Stimulated activated CD8-positive, alpha-beta memory T cell treated with anti-CD3 and anti-CD28 coated beads, Interleukin-7, amount 100 ng/mL, for 24 hours (primary cell): ENCODE measurements around the gene CD68.

ENCODE experiments used
- DNase-seq: peaks from one replicate; pipeline ENCODE4 v3.0.0-alpha.2; 2020; ENCODE audit warnings: low read depth

CD68 gene

DNA sequence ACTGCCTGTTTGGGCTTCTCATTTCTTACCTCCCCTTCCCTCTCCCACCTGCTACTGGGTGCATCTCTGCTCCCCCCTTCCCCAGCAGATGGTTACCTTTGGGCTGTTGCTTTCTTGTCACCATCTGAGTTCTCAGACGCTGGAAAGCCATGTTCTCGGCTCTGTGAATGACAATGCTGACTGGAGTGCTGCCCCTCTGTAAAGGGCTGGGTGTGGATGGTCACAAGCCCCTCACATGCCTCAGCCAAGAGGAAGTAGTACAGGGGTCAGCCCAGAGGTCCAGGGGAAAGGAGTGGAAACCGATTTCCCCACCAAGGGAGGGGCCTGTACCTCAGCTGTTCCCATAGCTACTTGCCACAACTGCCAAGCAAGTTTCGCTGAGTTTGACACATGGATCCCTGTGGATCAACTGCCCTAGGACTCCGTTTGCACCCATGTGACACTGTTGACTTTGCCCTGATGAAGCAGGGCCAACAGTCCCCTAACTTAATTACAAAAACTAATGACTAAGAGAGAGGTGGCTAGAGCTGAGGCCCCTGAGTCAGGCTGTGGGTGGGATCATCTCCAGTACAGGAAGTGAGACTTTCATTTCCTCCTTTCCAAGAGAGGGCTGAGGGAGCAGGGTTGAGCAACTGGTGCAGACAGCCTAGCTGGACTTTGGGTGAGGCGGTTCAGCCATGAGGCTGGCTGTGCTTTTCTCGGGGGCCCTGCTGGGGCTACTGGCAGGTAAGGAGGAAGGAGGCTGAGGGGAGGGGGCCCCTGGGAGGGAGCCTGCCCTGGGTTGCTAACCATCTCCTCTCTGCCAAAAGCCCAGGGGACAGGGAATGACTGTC lies at the start of gene CD68:
TSS of gene CD68 (plus strand) at position 638 of the 833 bp plus-strand sequence. CDS start at position 678, 40 bp downstream.
- peak; percentile 55 for DNase-seq

DNA sequence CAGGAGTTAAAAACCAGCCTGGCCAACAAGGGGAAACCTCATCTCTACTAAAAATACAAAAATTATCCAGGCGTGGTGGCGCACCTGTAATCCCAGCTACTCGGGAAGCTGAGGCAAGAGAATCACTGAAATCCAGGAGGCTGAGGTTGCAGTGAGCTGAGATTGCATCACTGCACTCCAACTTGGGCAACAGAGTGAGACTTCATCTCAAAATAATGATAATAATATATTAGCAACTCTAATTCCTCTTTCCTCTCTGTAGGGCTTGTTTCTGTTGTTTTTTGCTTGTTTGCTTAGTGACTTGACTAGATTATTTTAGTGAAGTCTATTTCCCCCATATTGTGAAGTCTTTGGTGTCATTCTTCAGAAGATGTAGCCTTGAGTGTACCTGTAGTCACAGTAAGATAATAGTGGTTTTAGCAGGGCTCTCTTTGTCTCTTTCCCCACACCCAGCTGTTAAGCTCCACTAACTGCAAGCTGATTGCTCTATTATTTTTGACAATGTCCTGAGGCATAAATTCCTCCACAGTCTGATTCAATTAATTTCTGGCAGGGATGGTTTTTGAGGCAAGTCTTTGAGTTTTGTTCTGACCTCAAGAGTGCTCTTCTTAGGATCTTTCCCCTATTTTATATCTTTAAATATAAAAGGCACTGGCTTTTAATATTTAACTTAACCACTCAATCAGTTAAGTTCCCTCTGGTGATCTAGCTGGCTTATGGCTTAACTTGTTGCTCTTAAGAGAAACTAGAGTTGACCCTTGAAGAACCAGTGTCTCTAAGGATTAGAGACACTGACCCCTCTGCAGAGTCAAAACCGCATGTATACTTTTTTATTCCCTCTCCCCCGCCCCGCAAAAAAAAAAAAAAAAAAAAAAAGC lies 49.2 kb upstream of the CD68 start:
- no peak for DNase-seq

GRCh38 chr17:7538050-7538449 lies 41.4 kb upstream of the CD68 start:
- no peak for DNase-seq

DNA sequence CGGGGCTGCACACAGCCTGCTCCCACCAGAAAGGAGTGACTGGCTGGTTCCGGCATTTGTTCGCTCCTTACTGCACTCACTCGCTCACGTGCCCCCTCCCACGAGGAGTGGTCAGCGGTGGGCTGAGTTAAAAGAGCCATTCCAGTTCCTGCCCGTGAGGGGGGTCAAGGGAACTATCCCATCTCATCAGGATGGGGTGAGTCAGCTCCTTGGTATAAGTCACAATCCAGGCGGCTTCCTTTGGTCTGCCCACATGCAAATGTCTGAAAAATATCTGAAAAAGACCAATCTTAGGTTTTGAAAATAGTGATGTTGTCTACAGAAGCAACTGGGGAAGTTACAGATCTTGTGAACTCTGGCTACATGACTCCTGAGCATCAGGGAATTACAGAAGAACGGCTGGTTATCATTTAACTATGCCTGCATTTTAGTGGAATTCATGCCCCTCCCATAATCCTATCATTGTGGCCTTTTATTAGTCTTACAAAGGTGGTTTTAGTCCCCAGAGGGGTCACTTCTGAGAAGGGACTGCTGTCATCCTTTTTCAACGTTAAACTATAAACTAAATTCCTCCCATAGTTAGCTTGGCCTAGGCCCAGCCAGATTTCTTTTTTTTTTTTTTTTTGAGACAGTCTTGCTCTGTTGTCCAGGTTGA lies 40.4 kb upstream of the CD68 start:
- no peak for DNase-seq

GRCh38 chr17:7541074-7541621 lies 38.3 kb upstream of the CD68 start:
- no peak for DNase-seq

DNA sequence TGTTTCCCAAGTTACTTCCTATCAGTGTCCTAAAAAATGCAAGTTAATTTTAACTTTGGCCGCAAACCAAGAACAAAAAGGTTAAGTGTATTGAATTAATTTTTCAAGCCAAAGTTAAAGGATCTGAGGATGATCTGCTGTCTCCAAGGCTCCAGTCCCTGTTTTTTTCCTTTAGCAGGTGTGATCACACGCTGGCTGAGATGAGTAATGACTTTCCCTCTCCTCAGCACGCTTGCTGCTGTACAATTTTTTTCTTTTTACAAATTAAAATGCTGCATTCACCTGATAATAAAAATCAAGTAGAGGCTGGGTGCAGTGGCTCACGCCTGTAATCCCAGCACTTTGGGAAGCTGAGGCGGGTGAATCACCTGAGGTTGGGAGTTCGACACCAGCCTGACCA lies 34.5 kb upstream of the CD68 start:
- DNase-seq: no peak

DNA sequence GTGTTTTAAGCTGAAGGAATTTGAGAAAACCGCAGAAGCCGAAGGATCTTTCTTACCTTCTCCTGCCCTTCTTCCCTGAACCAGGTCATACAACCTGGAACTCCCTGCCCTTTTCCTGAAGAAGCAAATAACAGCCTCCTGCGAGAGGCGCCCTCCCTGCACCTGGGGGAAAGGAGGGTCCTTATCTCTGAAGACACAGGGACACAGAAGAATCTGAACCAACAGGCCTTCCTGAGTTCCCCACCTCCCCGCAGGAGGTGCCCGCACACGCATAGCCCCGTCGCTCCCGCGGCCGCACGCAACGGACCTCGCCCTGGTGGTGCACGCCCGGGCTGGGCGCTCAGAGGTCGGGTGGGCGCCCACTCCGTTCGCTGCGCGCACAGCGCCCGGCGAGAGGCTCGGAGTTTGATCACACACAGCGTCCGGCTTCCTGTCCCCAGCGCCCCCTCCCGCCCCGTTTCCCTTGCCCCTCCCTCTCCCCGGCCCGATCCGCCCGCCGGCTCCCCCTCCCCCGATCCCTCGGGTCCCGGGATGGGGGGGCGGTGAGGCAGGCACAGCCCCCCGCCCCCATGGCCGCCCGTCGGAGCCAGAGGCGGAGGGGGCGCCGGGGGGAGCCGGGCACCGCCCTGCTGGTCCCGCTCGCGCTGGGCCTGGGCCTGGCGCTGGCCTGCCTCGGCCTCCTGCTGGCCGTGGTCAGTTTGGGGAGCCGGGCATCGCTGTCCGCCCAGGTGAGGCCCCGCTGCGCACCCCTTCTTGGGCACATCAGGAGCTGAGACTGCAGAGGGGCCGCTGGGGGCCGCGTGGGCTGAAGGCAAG lies 30.6 kb upstream of the CD68 start, which contains the start of gene TNFSF12:
TSS of gene TNFSF12 (plus strand) at position 474 of the 816 bp plus-strand sequence. CDS start at position 570, 96 bp downstream.
- peak; percentile 38 for DNase-seq

GRCh38 chr17:7549401-7550055 lies 29.9 kb upstream of the CD68 start:
- no peak for DNase-seq

GRCh38 chr17:7550344-7550743 lies 29.1 kb upstream of the CD68 start:
- DNase-seq: no peak

DNA sequence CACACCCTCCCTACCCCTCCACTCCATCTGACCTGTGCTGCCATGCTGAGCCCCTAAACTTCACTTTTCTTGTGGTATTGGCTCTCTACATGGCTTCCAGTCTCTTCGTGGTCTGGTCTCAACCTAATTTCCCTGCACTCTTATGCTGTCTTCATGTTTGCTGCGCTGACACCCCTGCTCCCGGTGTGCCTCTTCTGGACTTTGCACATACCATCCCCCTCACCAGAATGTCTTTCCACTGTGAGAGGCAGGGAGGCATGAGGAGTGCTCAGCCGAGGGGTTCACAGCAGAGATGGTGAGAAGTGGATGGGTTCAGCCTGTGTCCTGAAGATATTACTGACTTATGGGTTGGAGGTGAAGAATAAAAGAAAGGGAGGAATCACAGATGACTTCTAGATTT lies 28.0 kb upstream of the CD68 start:
- DNase-seq: no peak

DNA sequence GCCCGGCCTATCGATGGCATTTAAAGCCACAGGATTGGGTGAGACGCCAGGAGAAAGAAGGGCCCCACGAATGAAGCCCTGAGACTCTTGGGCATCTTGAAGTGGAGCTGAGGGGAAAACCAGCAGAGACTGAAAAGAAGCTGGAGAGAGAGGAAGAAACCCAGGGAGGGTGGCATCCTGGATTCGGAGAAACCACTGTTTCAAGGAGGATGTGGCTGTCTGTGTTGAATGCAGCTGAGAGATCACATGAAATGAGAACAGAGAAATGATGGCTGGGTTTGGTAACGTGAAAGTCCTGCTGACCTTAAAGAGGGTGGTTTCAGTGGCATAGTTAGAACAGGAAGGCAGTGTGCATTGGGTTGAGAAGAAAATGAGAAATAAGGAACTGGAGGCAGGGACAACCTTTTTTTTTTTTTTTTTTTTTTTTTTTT lies 26.8 kb upstream of the CD68 start:
- no peak for DNase-seq

GRCh38 chr17:7553356-7553755 lies 26.1 kb upstream of the CD68 start:
- DNase-seq: no peak

GRCh38 chr17:7555320-7555948 lies 24.0 kb upstream of the CD68 start:
- no peak for DNase-seq

- no peak for DNase-seq
Measured at GRCh38 chr17:7556627-7557026, 22.8 kb upstream of the CD68 start.

DNA sequence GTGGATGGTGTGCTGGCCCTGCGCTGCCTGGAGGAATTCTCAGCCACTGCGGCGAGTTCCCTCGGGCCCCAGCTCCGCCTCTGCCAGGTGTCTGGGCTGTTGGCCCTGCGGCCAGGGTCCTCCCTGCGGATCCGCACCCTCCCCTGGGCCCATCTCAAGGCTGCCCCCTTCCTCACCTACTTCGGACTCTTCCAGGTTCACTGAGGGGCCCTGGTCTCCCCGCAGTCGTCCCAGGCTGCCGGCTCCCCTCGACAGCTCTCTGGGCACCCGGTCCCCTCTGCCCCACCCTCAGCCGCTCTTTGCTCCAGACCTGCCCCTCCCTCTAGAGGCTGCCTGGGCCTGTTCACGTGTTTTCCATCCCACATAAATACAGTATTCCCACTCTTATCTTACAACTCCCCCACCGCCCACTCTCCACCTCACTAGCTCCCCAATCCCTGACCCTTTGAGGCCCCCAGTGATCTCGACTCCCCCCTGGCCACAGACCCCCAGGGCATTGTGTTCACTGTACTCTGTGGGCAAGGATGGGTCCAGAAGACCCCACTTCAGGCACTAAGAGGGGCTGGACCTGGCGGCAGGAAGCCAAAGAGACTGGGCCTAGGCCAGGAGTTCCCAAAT lies 22.2 kb upstream of the CD68 start:
- no peak for DNase-seq

DNA sequence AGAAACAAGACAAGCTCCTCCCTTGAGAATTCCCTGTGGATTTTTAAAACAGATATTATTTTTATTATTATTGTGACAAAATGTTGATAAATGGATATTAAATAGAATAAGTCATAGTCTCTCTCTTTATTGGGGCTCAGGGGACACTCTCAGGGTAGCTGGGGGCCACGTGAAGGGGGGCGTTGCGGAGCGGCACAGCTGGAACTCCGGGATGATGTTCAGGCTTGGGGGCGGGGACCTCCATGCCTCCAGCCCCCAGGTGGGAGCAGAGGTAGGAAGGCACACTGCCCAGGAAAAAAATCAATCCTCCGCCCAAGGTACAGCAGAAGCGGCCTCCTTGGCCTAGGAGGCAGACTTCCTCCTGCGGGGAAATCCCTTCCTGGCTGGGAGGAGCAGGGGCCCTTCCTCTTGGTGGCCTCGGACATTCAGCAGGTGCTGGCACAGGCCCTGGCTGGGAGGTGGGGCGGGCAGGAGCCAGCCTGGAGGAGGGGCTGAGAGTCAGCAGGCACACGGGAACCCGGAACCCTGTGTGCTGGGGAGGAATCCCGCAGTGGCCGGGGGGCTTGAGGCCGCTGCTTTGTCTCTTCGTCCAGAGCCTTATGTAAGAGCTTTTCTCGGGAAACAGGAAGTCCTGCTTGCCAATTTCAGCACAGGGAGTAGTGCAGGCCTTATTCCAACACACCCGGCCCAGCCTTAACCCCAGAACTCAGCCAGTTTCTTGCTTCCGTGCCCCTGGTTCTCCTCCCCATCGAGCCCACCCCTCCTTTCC lies 21.5 kb upstream of the CD68 start:
- no peak for DNase-seq

DNA sequence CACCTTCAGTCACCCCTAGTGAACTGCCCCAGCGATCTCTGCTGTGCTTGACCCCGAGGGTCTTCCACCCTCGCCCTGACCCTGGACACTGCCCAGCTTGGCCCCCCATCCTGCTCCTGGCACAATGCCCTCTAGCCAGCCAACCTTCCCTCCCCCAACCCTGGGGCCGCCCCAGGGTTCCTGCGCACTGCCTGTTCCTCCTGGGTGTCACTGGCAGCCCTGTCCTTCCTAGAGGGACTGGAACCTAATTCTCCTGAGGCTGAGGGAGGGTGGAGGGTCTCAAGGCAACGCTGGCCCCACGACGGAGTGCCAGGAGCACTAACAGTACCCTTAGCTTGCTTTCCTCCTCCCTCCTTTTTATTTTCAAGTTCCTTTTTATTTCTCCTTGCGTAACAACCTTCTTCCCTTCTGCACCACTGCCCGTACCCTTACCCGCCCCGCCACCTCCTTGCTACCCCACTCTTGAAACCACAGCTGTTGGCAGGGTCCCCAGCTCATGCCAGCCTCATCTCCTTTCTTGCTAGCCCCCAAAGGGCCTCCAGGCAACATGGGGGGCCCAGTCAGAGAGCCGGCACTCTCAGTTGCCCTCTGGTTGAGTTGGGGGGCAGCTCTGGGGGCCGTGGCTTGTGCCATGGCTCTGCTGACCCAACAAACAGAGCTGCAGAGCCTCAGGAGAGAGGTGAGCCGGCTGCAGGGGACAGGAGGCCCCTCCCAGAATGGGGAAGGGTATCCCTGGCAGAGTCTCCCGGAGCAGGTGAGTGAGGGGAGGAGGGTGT lies 20.7 kb upstream of the CD68 start, which contains the start of gene TNFSF13:
TSS of gene TNFSF13 (plus strand) at position 207 of the 776 bp plus-strand sequence. CDS start at position 497, 290 bp downstream.
- no peak for DNase-seq
